Cardiac fibroblast (primary cell): ENCODE measurements around the gene KCNJ10.

Experiments
- DNase-seq, 2 donors: peaks; one replicate each; pipeline versions ENCODE4 v3.0.0 to v3.0.0-alpha.2; 2010; ENCODE audit warnings: low read depth in 2 of 2
- H3K4me3 ChIP-seq, 2 donors: replicated peaks in 1 of 2; 1 replicate in 1 of 2; 2 replicates in 1 of 2; pipeline ENCODE4 v1.5.1; 2011; ENCODE audit warnings: low read depth in 2 of 2, low read length in 2 of 2, mild to moderate bottlenecking in 2 of 2, moderate library complexity in 1 of 2
- TF ChIP-seq, protein P1 (sequence below): IDR thresholded peaks from one replicate; pipeline ENCODE4 v1.5.1; 2011; ENCODE audit warnings: low read depth, mild to moderate bottlenecking, low read length, inconsistent platforms

Gene KCNJ10

GRCh38 chr1:160098852-160099561 lies 29.0 kb upstream of the KCNJ10 start:
- peak; percentile 93 to 96 for DNase-seq
- peak overlapping the region; percentile 47 to 73 for H3K4me3 ChIP-seq
- TF ChIP-seq, protein P1, sequence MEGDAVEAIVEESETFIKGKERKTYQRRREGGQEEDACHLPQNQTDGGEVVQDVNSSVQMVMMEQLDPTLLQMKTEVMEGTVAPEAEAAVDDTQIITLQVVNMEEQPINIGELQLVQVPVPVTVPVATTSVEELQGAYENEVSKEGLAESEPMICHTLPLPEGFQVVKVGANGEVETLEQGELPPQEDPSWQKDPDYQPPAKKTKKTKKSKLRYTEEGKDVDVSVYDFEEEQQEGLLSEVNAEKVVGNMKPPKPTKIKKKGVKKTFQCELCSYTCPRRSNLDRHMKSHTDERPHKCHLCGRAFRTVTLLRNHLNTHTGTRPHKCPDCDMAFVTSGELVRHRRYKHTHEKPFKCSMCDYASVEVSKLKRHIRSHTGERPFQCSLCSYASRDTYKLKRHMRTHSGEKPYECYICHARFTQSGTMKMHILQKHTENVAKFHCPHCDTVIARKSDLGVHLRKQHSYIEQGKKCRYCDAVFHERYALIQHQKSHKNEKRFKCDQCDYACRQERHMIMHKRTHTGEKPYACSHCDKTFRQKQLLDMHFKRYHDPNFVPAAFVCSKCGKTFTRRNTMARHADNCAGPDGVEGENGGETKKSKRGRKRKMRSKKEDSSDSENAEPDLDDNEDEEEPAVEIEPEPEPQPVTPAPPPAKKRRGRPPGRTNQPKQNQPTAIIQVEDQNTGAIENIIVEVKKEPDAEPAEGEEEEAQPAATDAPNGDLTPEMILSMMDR: no peak

- DNase-seq: peak; percentile 75 to 85
- TF ChIP-seq, protein P1: no peak
- H3K4me3 ChIP-seq: peak within 1 kb of the TSS; percentile 66 to 73
These were observed 28.2 kb upstream of the KCNJ10 start, which contains the start of gene IGSF8 for GRCh38 chr1:160097911-160098851. Gene IGSF8 (minus strand): TSS chr1:160098619. CDS start chr1:160098472, 147 bp downstream.

DNA sequence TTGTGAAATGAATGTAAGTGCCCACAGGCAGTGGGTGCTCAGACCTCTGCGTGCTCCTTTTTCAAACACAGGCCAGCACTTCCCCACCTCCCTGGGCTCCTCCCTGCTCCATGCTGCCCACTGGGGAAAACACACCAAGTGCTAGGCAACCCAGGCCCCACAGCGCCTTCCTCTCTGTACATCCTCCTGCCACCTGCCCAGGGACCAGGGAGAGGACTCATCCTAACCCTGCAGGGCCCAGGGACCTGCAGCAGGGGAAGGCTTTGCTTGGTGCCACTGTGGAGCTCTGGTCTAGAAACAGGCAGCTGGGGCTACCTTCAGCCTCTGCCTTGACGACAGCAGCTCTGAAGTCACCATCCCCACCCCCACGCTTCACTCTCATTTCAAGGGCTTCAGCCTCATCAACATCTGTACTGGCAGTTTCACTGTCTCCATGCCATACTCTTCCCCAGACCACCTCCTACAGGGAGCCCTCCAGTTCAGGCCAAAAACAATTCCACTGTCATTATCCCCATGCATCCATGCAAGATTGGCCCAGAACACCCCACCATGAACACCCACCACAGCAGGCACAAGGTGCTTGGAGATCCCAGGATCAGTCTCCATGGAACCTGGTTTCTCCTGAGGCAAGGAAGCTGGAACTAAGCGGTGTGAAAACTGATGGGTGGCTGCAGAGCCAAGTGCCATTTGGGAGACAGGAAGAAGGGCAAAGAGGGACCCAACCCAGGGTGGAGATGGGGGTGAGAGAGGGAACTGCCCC lies 27.4 kb upstream of the KCNJ10 start:
- DNase-seq: no peak
- H3K4me3 ChIP-seq: peak overlapping the region; percentile 66 to 73
- TF ChIP-seq, protein P1: no peak

- TF ChIP-seq, protein P1: no peak
- peak in 1 of 2 donors; percentile 41 for DNase-seq
- H3K4me3 ChIP-seq: no peak overlapping the region
These were observed 26.5 kb upstream of the KCNJ10 start for GRCh38 chr1:160096274-160097116.

DNA sequence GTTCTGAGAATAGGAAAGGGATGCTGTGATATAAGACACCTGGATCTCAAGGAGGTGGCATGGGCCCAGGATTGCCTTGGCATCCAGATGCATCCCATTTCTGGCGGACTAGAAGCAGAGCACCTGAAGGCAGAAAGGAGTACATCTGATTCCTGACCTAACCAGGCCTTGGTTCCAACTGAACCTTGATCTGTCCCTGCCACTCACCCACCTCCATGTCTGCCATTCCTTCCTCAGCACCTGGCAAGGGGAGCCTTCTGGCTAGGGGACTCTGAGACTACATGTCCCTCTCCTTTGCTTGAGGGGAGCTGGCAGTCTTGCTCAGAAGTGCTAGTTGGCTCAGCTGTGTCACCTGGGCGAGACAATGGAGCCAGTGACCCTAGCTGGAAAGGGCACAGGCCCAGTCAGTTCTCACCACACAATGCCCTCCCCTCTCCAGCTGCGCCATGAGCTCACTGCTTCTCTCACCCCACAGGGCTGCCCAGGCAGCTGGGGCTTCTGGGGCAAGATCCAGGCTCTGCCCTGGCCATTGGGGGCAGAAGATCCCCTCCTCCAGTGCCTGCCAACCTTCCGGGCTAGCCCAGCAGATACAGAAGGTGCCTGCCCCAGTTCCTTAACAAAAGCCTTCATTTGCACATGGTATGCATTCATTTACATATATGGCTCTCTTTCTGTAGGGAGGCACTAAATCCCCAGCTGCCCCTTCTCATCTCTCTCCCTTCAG lies 25.6 kb upstream of the KCNJ10 start:
- TF ChIP-seq, protein P1: no peak
- no peak for DNase-seq
- no peak overlapping the region for H3K4me3 ChIP-seq
